NCI-H1092 (cell line): ENCODE data around the gene PFKP.
"Not testable (repeated sequence)": the region's sequence is repeated elsewhere in the genome, so short reads cannot be mapped to it uniquely, and the experiment has no call there.

ENCODE experiments used
- DNase-seq: peaks from one replicate; lab custom pipeline; 2025; lab: John Stamatoyannopoulos, UW

The PFKP gene

DNA sequence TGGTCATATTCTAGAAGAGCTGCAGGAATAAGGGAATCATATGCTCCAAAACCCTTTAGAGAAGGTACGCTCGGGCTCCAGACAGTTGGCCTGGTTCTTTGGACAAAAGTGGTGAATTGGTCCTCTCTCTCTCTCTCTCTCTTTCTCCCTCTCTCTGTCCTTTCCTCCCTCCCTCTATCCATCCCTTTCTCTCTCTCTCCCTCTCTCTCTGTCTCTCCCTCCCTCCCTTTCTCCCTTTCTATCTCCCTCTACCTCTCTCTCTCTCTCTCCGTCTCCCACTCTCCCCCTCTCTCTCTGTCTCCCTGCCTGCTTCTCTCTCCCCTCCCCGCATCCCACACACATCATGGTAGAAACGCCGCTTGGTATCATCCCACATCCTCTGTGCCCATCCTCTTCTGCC is 19.8 kb upstream of the PFKP start:
- DNase-seq = no peak

- no peak for DNase-seq
Measured at GRCh38 chr10:3048119-3049019, 19.0 kb upstream of the PFKP start.

GRCh38 chr10:3051692-3052091 is 15.7 kb upstream of the PFKP start:
- no peak for DNase-seq

DNA sequence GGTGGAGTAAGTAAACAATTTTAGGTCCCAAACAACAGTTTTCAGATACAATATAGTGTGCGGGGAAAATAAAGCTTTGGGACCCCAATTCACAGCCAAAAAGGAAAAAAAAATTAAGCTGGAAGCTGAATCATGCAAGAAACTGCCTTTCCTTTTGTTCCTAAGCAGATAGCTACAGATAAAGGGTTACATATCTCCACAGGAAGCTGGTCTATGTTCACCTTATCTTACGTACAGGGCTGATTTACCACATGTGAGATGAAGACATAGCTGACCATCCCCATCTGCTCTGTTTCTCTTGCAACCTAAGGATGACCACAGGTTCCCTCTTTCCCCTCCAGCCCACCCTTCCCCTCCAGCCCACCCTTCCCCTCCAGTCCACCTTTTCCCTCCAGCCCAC is 14.2 kb upstream of the PFKP start:
- DNase-seq = no peak

- no peak for DNase-seq
Measured at GRCh38 chr10:3054183-3054850, 13.0 kb upstream of the PFKP start.

GRCh38 chr10:3054851-3055199 is 12.5 kb upstream of the PFKP start:
- DNase-seq = no peak

DNA sequence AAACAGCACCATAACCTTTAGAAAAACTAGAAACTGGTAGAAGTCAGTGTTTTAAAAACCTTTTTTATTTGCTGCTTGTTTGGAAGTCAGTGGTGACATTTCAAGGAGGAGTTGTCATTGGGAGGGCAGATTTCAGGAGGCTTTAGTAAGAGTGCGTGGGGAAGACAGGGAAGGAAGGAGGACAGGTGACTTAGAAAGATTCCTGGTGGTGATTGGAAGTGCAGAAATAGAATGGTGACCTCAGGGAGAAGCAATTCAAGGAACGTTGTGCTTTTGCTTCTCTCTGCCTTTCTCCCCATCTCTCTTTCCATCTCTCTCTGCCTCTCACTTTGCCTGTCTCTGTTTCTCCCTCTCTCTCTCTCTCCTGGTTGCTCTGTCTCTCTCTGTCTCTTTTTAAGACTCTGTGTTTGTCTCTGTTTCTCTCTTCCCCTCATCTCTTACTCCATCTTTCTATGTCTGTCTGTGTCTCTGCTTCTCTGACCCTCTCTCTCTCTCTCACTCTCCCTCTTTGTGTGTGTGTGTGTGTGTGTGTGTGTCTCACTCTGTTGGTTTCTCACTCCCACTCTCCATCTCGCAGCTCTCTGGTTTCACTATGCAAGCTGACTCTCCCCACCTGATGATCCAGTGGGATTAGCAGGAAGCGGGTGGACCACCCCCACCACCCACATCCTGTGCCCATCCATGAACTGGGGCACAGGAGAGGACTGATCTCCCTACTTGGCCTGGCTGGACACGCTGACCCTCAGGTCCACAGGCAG is 10.9 kb upstream of the PFKP start:
- DNase-seq = no peak

DNA sequence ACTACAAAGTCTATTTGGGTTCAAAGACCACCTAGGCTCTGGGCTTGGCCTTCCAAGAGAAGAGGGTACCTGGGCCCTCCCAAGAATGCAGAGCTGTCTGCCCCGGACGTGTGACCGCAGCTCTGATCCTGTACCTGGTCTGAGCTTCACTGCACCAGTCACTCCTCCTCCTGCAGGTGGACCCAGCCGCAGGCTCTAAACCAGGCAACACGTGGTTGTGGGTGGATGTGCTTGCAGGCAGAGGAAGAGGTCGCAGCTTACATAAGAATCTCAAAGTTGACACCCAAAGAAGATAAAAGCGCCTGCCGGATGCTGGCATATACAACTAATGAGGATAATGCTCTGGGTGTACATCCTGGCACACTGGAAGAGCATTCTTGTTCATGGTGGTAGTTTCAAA is 9.4 kb upstream of the PFKP start:
- no peak for DNase-seq

GRCh38 chr10:3059974-3060373 is 7.4 kb upstream of the PFKP start:
- no peak for DNase-seq

GRCh38 chr10:3060481-3060889 is 6.9 kb upstream of the PFKP start:
- no peak for DNase-seq

DNA sequence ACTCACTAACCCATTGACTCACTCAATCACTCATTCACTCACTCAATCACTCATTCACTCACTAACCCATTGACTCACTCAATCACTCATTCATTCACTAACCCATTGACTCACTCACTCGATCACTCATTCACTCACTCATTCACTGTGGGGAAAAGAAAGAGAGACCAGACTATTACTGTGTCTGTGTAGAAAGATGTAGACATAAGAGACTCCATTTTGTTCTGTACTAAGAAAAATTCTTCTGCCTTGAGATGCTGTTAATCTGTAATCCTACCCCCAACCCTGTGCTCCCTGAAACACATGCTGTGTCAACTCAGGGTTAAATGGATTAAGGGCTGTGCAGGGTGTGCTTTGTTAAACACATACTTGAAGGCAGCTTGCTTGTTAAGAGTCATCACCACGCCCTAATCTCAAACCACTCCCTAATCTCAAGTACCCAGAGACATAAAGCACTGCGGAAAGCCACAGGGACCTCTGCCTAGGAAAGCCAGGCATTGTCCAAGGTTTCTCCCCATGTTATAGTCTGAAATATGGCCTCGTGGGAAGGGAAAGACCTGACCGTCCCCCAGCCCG is 5.9 kb upstream of the PFKP start:
- not testable (repeated sequence) for DNase-seq

- DNase-seq = no peak
Measured at GRCh38 chr10:3062502-3063186, 4.7 kb upstream of the PFKP start.

GRCh38 chr10:3064423-3064822 is 2.9 kb upstream of the PFKP start:
- DNase-seq = no peak

DNA sequence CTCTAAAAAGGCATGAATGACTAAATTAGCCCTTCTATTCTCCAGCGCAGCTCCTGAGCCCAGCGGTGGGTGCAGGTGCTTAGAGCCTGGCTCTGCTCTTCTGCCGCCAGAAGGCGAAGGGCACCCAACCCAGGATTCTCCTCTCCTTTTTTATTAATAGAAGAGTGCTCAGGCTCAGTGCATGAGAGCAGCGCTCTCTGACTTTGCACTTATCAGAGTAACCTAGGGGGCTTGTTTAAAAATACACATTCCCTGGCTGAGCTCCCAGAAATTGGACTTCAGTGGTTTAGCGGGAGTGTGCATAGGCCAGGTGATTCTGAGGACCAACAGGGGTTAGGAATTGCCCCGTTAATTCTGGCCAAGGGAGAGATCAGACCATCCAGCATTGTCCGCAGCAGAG is 1.7 kb upstream of the PFKP start:
- DNase-seq = peak; percentile 54

- no peak for DNase-seq
Measured at GRCh38 chr10:3066317-3067117, 831 bp upstream of the PFKP start.

DNA sequence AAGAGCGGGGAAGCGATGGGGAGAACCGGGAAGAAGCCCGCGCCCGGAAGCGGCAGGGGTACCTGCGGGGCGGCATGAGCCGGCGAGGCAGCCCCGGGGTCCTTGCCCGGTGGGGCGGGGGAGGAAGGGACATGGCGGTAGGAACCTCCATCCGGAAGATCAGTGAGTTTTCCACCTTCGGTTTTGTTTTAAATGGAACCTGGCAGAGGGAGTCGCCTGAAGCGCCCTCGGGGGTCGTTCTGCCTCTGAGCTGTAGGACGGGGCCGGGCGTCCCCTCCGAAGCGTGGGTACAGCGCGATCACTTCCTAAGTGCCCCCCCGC is 471 bp downstream of the PFKP start:
- DNase-seq = no peak

DNA sequence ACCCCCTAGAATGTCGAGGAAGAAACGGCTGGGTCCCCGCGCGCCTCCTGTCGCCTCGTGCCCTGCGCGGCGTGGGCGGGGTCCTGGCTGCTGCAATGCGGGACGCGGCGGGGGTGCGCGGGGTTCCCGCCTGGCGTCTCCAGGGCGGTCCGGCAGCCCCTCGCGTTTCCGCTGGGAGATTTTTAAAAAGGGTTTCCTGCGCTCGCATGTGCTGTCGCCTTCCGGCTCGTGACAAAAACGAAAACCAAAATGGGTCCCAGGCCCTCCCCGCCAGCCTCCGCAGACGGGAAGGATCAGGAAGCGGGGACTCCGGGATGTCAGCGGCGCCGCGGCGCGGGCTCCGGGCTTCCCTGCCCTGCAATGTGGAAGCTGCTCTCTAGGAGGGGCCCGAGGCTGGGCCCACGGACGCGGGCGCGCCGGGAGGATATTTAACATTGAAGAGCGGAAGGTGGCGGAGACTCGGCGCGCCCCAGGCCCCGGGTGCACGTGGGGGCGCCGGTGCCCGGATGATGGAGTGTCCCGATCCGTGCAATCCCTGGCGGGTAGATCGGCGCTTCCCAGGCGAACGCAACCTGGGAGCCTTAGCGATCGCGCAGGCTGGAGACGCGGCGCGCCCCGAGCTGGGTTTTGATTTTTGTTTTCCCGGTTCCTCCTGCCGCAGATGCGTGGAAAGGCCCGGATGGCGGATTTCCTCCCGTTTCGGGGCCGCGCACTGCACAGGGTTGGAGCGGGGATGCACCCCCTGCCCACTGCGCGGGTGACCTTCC is 1.0 kb downstream of the PFKP start:
- peak; percentile 31 for DNase-seq

GRCh38 chr10:3068968-3069737 is 1.8 kb downstream of the PFKP start:
- no peak for DNase-seq

GRCh38 chr10:3069876-3070275 is 2.5 kb downstream of the PFKP start:
- DNase-seq = no peak
